Uterus (tissue), 2 donors: ENCODE measurements around the gene LRRC4C.

Experiments
- CTCF ChIP-seq, 4 experiments: fragments of 200-600 bp in 2 of 4; fragments of 450-650 bp in 2 of 4; sonication (generic) in 2 of 4; IDR thresholded peaks; one replicate each; pipeline ENCODE4 v1.5.1; 2016 to 2019; ENCODE audit warnings: antibody characterized with exemption in 4 of 4, mild to moderate bottlenecking in 2 of 4, moderate library complexity in 1 of 4
- POLR2A ChIP-seq, 2 donors: fragments of 450-650 bp; IDR thresholded peaks; one replicate each; pipeline ENCODE4 v1.6.1; 2016; ENCODE audit warnings: antibody characterized with exemption in 2 of 2, mild to moderate bottlenecking in 1 of 2, moderate library complexity in 1 of 2

GRCh38 chr11:40188848-40189247 is 1270.6 kb downstream of the LRRC4C start:
- TF ChIP-seq POLR2A (IDR thresholded peaks at IDR 0.05) (no peak), CTCF (IDR thresholded peaks at IDR 0.05) (no peak)
